ENCODE data around the gene PACRG.

DNA sequence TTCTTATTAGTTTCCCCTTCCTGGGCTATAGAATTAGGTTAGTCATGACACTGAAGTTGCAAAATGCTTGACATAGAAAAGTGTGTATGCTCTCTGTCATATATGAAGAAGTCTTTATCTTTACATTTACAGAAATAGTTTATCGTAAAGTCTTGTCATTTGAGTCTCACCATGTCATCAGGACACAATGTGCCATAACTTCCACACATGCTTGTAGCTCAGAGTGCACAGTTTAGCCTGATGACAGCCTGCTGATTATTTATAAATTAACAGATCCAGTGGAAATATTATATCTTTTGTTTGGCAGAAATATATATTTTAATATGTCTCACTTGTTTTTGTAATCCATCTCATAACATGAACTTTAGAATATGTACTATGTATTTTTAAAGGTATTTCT is 399.8 kb downstream of the PACRG start:
- TF ChIP-seq, protein P1, sequence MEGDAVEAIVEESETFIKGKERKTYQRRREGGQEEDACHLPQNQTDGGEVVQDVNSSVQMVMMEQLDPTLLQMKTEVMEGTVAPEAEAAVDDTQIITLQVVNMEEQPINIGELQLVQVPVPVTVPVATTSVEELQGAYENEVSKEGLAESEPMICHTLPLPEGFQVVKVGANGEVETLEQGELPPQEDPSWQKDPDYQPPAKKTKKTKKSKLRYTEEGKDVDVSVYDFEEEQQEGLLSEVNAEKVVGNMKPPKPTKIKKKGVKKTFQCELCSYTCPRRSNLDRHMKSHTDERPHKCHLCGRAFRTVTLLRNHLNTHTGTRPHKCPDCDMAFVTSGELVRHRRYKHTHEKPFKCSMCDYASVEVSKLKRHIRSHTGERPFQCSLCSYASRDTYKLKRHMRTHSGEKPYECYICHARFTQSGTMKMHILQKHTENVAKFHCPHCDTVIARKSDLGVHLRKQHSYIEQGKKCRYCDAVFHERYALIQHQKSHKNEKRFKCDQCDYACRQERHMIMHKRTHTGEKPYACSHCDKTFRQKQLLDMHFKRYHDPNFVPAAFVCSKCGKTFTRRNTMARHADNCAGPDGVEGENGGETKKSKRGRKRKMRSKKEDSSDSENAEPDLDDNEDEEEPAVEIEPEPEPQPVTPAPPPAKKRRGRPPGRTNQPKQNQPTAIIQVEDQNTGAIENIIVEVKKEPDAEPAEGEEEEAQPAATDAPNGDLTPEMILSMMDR (IDR thresholded peaks at IDR 0.05), result no peak
- TF ChIP-seq POLR2A (IDR thresholded peaks at IDR 0.05), result no peak

All from ovary (tissue), 3 donors.